GM08714 (cell line): ENCODE data around the gene NELFE.
"Not testable (repeated sequence)": the region's sequence is repeated elsewhere in the genome, so short reads cannot be mapped to it uniquely, and the experiment has no call there.

ENCODE experiments used
- H3K4me3 ChIP-seq: fragments of 200-500 bp; sonication (Bioruptor generic); 2 replicates; pipeline ENCODE4 v1.5.1; 2014; ENCODE audit warnings: mild to moderate bottlenecking, low read length, inconsistent platforms
- ZNF274 ChIP-seq: IDR thresholded peaks from 2 replicates; pipeline ENCODE4 v1.6.1; 2012; ENCODE audit warnings: mild to moderate bottlenecking, low read depth, low read length

NELFE gene

GRCh38 chr6:31979238-31979898, 20.6 kb upstream of the NELFE start:
- TF ChIP-seq ZNF274 = no peak
- H3K4me3 ChIP-seq = no peak overlapping the region

GRCh38 chr6:31978831-31979230, 20.1 kb upstream of the NELFE start:
- TF ChIP-seq ZNF274 = no peak
- H3K4me3 ChIP-seq = no peak overlapping the region

GRCh38 chr6:31977816-31978431, 19.2 kb upstream of the NELFE start:
- no peak overlapping the region for H3K4me3 ChIP-seq
- TF ChIP-seq ZNF274 = no peak

GRCh38 chr6:31976065-31976464, 17.3 kb upstream of the NELFE start:
- H3K4me3 ChIP-seq = not testable (repeated sequence)

- peak overlapping the region; percentile 83 for H3K4me3 ChIP-seq
- TF ChIP-seq ZNF274 = no peak
These were observed 14.1 kb upstream of the NELFE start for GRCh38 chr6:31972709-31973350.

GRCh38 chr6:31971993-31972708, 13.4 kb upstream of the NELFE start, which contains the start of gene DXO:
Gene DXO, minus strand, starts transcription at chr6:31972138. Its CDS starts 463 bp downstream, at chr6:31971675.
- H3K4me3 ChIP-seq = peak within 1 kb of the TSS; percentile 83
- no peak for TF ChIP-seq ZNF274

GRCh38 chr6:31971279-31971992, 12.7 kb upstream of the NELFE start:
- H3K4me3 ChIP-seq = peak overlapping the region; percentile 83
- no peak for TF ChIP-seq ZNF274

- peak overlapping the region; percentile 83 for H3K4me3 ChIP-seq
- TF ChIP-seq ZNF274 = no peak
These were observed 12.0 kb upstream of the NELFE start for GRCh38 chr6:31970604-31971271.

GRCh38 chr6:31969712-31970603, 11.2 kb upstream of the NELFE start:
- H3K4me3 ChIP-seq = no peak overlapping the region; the same call in 1 of the 2 replicates

GRCh38 chr6:31968791-31969711, 10.3 kb upstream of the NELFE start:
- no peak for TF ChIP-seq ZNF274
- H3K4me3 ChIP-seq = no peak overlapping the region

More at GRCh38 chr6:31969712-31970603, 11.2 kb upstream of the NELFE start:
- TF ChIP-seq ZNF274 = no peak

GRCh38 chr6:31968326-31968725, 9.6 kb upstream of the NELFE start:
- no peak for TF ChIP-seq ZNF274
- no peak overlapping the region for H3K4me3 ChIP-seq

GRCh38 chr6:31967926-31968320, 9.2 kb upstream of the NELFE start:
- TF ChIP-seq ZNF274 = no peak

More at GRCh38 chr6:31967926-31968320, 9.2 kb upstream of the NELFE start:
- H3K4me3 ChIP-seq = no peak overlapping the region
